ENCODE results near the gene PRR36. TPM values are rescaled to one million over a fixed set of nuclear protein-coding genes. Genes with fewer than 3 reads are reported as not detected.

PRR36 gene
- total and polyA plus RNA-seq, 2 donors (not counting 1 experiment from before 2014, with no cell fraction given): 0.01 TPM; not detected in 1

- peak; percentile 32 for DNase-seq
- no peak overlapping the region for H2AFZ ChIP-seq (ENCODE audit: insufficient read depth, low read depth, low read length, poor library complexity, severe bottlenecking)
- no peak overlapping the region for H3K4me2 ChIP-seq (replicated peaks; ENCODE audit: low read depth, low read length, poor library complexity, severe bottlenecking)
- H3K27ac ChIP-seq (ENCODE audit: low read length in 2 of 2): no peak overlapping the region
- peaks cover 0 to 9% (median 9%) of the 10 kb centered on the region in 3 donors for H3K9me3 ChIP-seq (ENCODE audit: control extremely low read depth in 1 of 3, control insufficient read depth in 2 of 3, insufficient read depth in 1 of 3, low read length in 2 of 3)
- H3K27me3 ChIP-seq (replicated peaks in 1 of 4; ENCODE audit: control extremely low read depth in 1 of 4, control insufficient read depth in 3 of 4, insufficient read depth in 4 of 4, low read length in 3 of 4): peaks cover 0 to 21% (median 11%) of the 10 kb centered on the region in 4 experiments
- peaks cover 11 to 16% of the 10 kb centered on the region in 2 donors for H3K4me1 ChIP-seq (ENCODE audit: control insufficient read depth in 2 of 2, insufficient read depth in 2 of 2, low read length in 2 of 2)
- no CpG with 5 or more reads among the region's 2 CpGs for WGBS (ENCODE audit: insufficient coverage)
- Mint-ChIP-seq H3K27ac (peak overlapping the region; percentile 12), H3K4me3 (no peak overlapping the region), H3K4me1 (peaks cover 26% of the 10 kb centered on the region), H3K27me3 (peaks cover 24% of the 10 kb centered on the region), H3K9me3 (ENCODE audit: insufficient read depth) (no peaks in the 10 kb centered on the region)
- H3K36me3 ChIP-seq (replicated peaks in 1 of 2; ENCODE audit: control extremely low read depth in 1 of 2, control insufficient read depth in 1 of 2, extremely low read depth in 1 of 2, insufficient read depth in 2 of 2, low read length in 1 of 2): no peaks in the 10 kb centered on the region
- no peaks in the 10 kb centered on the region for H4K20me1 ChIP-seq (ENCODE audit: control insufficient read depth, insufficient read depth, low read length, poor library complexity, severe bottlenecking)
- no peak overlapping the region for H3K9ac ChIP-seq (ENCODE audit: low read length)
- intact Hi-C loops (cut with micrococcal nuclease): no loop called here
- TF ChIP-seq, protein P1, sequence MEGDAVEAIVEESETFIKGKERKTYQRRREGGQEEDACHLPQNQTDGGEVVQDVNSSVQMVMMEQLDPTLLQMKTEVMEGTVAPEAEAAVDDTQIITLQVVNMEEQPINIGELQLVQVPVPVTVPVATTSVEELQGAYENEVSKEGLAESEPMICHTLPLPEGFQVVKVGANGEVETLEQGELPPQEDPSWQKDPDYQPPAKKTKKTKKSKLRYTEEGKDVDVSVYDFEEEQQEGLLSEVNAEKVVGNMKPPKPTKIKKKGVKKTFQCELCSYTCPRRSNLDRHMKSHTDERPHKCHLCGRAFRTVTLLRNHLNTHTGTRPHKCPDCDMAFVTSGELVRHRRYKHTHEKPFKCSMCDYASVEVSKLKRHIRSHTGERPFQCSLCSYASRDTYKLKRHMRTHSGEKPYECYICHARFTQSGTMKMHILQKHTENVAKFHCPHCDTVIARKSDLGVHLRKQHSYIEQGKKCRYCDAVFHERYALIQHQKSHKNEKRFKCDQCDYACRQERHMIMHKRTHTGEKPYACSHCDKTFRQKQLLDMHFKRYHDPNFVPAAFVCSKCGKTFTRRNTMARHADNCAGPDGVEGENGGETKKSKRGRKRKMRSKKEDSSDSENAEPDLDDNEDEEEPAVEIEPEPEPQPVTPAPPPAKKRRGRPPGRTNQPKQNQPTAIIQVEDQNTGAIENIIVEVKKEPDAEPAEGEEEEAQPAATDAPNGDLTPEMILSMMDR (IDR thresholded peaks at IDR 0.05): no peak
- TF ChIP-seq EZH2 (IDR thresholded peaks at IDR 0.05; ENCODE audit: borderline replicate concordance, insufficient read depth, low read depth, low read length, poor library complexity, severe bottlenecking): no peak
- ChIA-PET CTCF (interaction anchor here (0.9 to 1.6 kb wide), 10 partner anchors 9 to 489 kb away, joined by 3 to 6 read pairs (median 4); partner anchors contain the start of gene TRAPPC5), POLR2A (no interaction called here)
- peak; percentile 12 for ATAC-seq (ENCODE audit: low read depth)
- no peak overlapping the region for H3K4me3 ChIP-seq (ENCODE audit: control extremely low read depth in 1 of 5, extremely low read depth in 1 of 5, insufficient read depth in 1 of 5, low read depth in 2 of 5, low read length in 4 of 5)
- H3K79me2 ChIP-seq (ENCODE audit: control insufficient read depth, insufficient read depth, low read length): no peaks in the 10 kb centered on the region
Measured at GRCh38 chr19:7819337-7819736, 54.9 kb downstream of the PRR36 start.

DNA sequence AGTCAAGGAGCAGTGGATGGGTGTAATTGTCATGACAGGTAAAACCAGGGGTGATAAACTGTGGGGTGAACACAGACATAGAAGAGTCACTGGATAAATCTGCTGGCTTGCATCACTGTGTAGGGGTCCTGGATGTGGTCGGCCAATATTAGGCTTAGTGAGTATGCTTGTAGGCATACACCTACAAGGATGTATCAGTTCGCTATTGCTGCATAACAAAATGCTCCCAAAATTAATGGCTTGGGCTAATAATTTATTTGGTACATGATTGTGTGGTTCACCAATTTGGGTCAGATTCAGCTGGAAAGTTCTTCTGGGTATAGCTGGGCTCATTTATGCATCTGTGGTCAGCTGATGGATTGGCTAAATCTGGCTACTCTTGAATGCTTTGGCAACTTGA lies 55.4 kb downstream of the PRR36 start:
- CTCF ChIA-PET: interaction anchor here (0.9 to 1.6 kb wide), 9 partner anchors 10 to 489 kb away, joined by 3 to 6 read pairs (median 4); partner anchors contain the start of gene TRAPPC5
- Mint-ChIP-seq H3K4me3 (no peak overlapping the region), H3K4me1 (peaks cover 26% of the 10 kb centered on the region), H3K27ac (peak overlapping the region; percentile 12), H3K27me3 (peaks cover 22% of the 10 kb centered on the region), H3K9me3 (ENCODE audit: insufficient read depth) (no peaks in the 10 kb centered on the region)
- intact Hi-C loops (cut with micrococcal nuclease): no loop called here
- Histone ChIP-seq H3K4me2 (replicated peaks; ENCODE audit: low read depth, low read length, poor library complexity, severe bottlenecking) (no peak overlapping the region), H3K27me3 (replicated peaks in 1 of 4; ENCODE audit: control extremely low read depth in 1 of 4, control insufficient read depth in 3 of 4, insufficient read depth in 4 of 4, low read length in 3 of 4) (peaks cover 0 to 21% (median 11%) of the 10 kb centered on the region in 4 experiments), H3K4me3 (ENCODE audit: control extremely low read depth in 1 of 5, extremely low read depth in 1 of 5, insufficient read depth in 1 of 5, low read depth in 2 of 5, low read length in 4 of 5) (no peak overlapping the region), H2AFZ (ENCODE audit: insufficient read depth, low read depth, low read length, poor library complexity, severe bottlenecking) (no peak overlapping the region), H3K27ac (ENCODE audit: low read length in 2 of 2) (no peak overlapping the region), H4K20me1 (ENCODE audit: control insufficient read depth, insufficient read depth, low read length, poor library complexity, severe bottlenecking) (no peaks in the 10 kb centered on the region), H3K36me3 (replicated peaks in 1 of 2; ENCODE audit: control extremely low read depth in 1 of 2, control insufficient read depth in 1 of 2, extremely low read depth in 1 of 2, insufficient read depth in 2 of 2, low read length in 1 of 2) (no peaks in the 10 kb centered on the region), H3K4me1 (ENCODE audit: control insufficient read depth in 2 of 2, insufficient read depth in 2 of 2, low read length in 2 of 2) (peaks cover 11 to 17% of the 10 kb centered on the region in 2 donors), H3K79me2 (ENCODE audit: control insufficient read depth, insufficient read depth, low read length) (no peaks in the 10 kb centered on the region), H3K9me3 (ENCODE audit: control extremely low read depth in 1 of 3, control insufficient read depth in 2 of 3, insufficient read depth in 1 of 3, low read length in 2 of 3) (peaks cover 0 to 9% (median 9%) of the 10 kb centered on the region in 3 donors), H3K9ac (ENCODE audit: low read length) (no peak overlapping the region)
- POLR2A ChIA-PET: no interaction called here
- no peak for TF ChIP-seq EZH2 (IDR thresholded peaks at IDR 0.05; ENCODE audit: borderline replicate concordance, insufficient read depth, low read depth, low read length, poor library complexity, severe bottlenecking)
- TF ChIP-seq, protein P1 (IDR thresholded peaks at IDR 0.05): no peak
- 90% methylated on average over 2 of the region's 2 CpGs for WGBS (ENCODE audit: insufficient coverage)
- ATAC-seq (ENCODE audit: low read depth) (no peak), DNase-seq (no peak)
